ENCODE results near the gene CEP120. TPM values are rescaled to one million over a fixed set of nuclear protein-coding genes. Genes with fewer than 3 reads are reported as not detected.
"Not testable (repeated sequence)": the region's sequence is repeated elsewhere in the genome, so short reads cannot be mapped to it uniquely, and the experiment has no call there.

The CEP120 gene
- total RNA-seq, 2 experiments from 2014 or later: 69.9 to 74.9 TPM

GRCh38 chr5:123460296-123460729 is 37.1 kb upstream of the CEP120 start:
- Mint-ChIP-seq H3K4me3 (no peak overlapping the region), H3K27me3 (no peaks in the 10 kb centered on the region), H3K27ac (no peak overlapping the region), H3K4me1 (ENCODE audit: low read depth) (peaks cover 7% of the 10 kb centered on the region), H3K9me3 (peaks cover 4% of the 10 kb centered on the region), H3K36me3 (ENCODE audit: low read depth) (no peaks in the 10 kb centered on the region)
- ChIA-PET POLR2A (interaction anchor here (1.2 kb wide), 1 partner anchor 37 kb away, joined by 5 read pairs; the partner anchor contains the start of gene CEP120), CTCF (no interaction called here)
- Histone ChIP-seq H3K27me3 (ENCODE audit: control insufficient read depth in 1 of 2, insufficient read depth in 2 of 2, low read length in 2 of 2) (no peaks in the 10 kb centered on the region), H3K4me3 (ENCODE audit: low read length) (no peak overlapping the region), H3K4me1 (ENCODE audit: insufficient read depth, low read length) (no peaks in the 10 kb centered on the region), H3K27ac (ENCODE audit: low read depth in 1 of 2, low read length in 2 of 2) (no peak overlapping the region), H3K9me3 (ENCODE audit: control insufficient read depth in 1 of 2, insufficient read depth in 1 of 2, low read length in 2 of 2) (no peaks in the 10 kb centered on the region), H3K36me3 (ENCODE audit: insufficient read depth, low read length) (no peaks in the 10 kb centered on the region)
- no peak for TF ChIP-seq CTCF (IDR thresholded peaks at IDR 0.05)
- intact Hi-C loops (cut with DNase I, micrococcal nuclease): no loop called here
- peak in 4 of 14 experiments; percentile 5 to 75 (median 48) for DNase-seq
- ATAC-seq (ENCODE audit: poor library complexity): peak; percentile 90

- H3K27ac Mint-ChIP-seq; H3K27me3 ChIP-seq (ENCODE audit: control insufficient read depth in 1 of 2, insufficient read depth in 2 of 2, low read length in 2 of 2); H3K4me3 Mint-ChIP-seq; H3K4me1 ChIP-seq (ENCODE audit: insufficient read depth, low read length); H3K9me3 Mint-ChIP-seq; H3K27ac ChIP-seq (ENCODE audit: low read depth in 1 of 2, low read length in 2 of 2); ATAC-seq (ENCODE audit: poor library complexity); H3K27me3 Mint-ChIP-seq; DNase-seq; H3K36me3 Mint-ChIP-seq (ENCODE audit: low read depth); H3K4me1 Mint-ChIP-seq (ENCODE audit: low read depth); H3K9me3 ChIP-seq (ENCODE audit: control insufficient read depth in 1 of 2, insufficient read depth in 1 of 2, low read length in 2 of 2); POLR2A ChIA-PET; intact Hi-C loops (cut with DNase I, micrococcal nuclease); H3K36me3 ChIP-seq (ENCODE audit: insufficient read depth, low read length); H3K4me3 ChIP-seq (ENCODE audit: low read length); CTCF ChIA-PET: not testable (repeated sequence)
Observed at GRCh38 chr5:123458994-123459393, 35.8 kb upstream of the CEP120 start.

- H3K4me1 ChIP-seq (ENCODE audit: insufficient read depth, low read length): no peaks in the 10 kb centered on the region
- no peaks in the 10 kb centered on the region for H3K36me3 ChIP-seq (ENCODE audit: insufficient read depth, low read length)
- Mint-ChIP-seq H3K9me3 (peaks cover 4% of the 10 kb centered on the region), H3K4me3 (no peak overlapping the region), H3K27ac (no peak overlapping the region), H3K36me3 (ENCODE audit: low read depth) (no peaks in the 10 kb centered on the region), H3K4me1 (ENCODE audit: low read depth) (peaks cover 7% of the 10 kb centered on the region), H3K27me3 (no peaks in the 10 kb centered on the region)
- no peak for TF ChIP-seq CTCF (IDR thresholded peaks at IDR 0.05)
- H3K9me3 ChIP-seq (ENCODE audit: control insufficient read depth in 1 of 2, insufficient read depth in 1 of 2, low read length in 2 of 2): no peaks in the 10 kb centered on the region
- H3K27me3 ChIP-seq (ENCODE audit: control insufficient read depth in 1 of 2, insufficient read depth in 2 of 2, low read length in 2 of 2): no peaks in the 10 kb centered on the region
- H3K27ac ChIP-seq (ENCODE audit: low read depth in 1 of 2, low read length in 2 of 2): no peak overlapping the region
- ATAC-seq (ENCODE audit: poor library complexity) (no peak), DNase-seq (no peak)
- ChIA-PET POLR2A (no interaction called here), CTCF (no interaction called here)
- intact Hi-C loops (cut with DNase I, micrococcal nuclease): no loop called here
- H3K4me3 ChIP-seq (ENCODE audit: low read length): no peak overlapping the region
Observed at GRCh38 chr5:123456242-123456641, 33.0 kb upstream of the CEP120 start.

- no peak for ATAC-seq (ENCODE audit: poor library complexity)
- TF ChIP-seq CTCF (IDR thresholded peaks at IDR 0.05): no peak
- Mint-ChIP-seq H3K27me3 (no peaks in the 10 kb centered on the region), H3K36me3 (ENCODE audit: low read depth) (no peaks in the 10 kb centered on the region), H3K4me3 (no peak overlapping the region), H3K9me3 (peaks cover 4% of the 10 kb centered on the region), H3K27ac (no peak overlapping the region), H3K4me1 (ENCODE audit: low read depth) (peaks cover 7% of the 10 kb centered on the region)
- intact Hi-C loops (cut with DNase I, micrococcal nuclease): no loop called here
- no peak for DNase-seq
- Histone ChIP-seq H3K36me3 (ENCODE audit: insufficient read depth, low read length) (no peaks in the 10 kb centered on the region), H3K4me1 (ENCODE audit: insufficient read depth, low read length) (no peaks in the 10 kb centered on the region), H3K4me3 (ENCODE audit: low read length) (no peak overlapping the region), H3K9me3 (ENCODE audit: control insufficient read depth in 1 of 2, insufficient read depth in 1 of 2, low read length in 2 of 2) (no peaks in the 10 kb centered on the region), H3K27me3 (ENCODE audit: control insufficient read depth in 1 of 2, insufficient read depth in 2 of 2, low read length in 2 of 2) (no peaks in the 10 kb centered on the region), H3K27ac (ENCODE audit: low read depth in 1 of 2, low read length in 2 of 2) (no peak overlapping the region)
- ChIA-PET POLR2A (no interaction called here), CTCF (interaction anchor here (1.2 kb wide), 1 partner anchor 28 kb away, joined by 4 read pairs; no protein-coding TSS in a partner anchor)
Observed at GRCh38 chr5:123455640-123456039, 32.4 kb upstream of the CEP120 start.
